HEK293T (cell line): ENCODE results near the gene ADIG.

Experiments used
- CTCF ChIA-PET: fragments of 350-600 bp; formaldehyde crosslinking; extraction: SDS; loops from one replicate; lab custom pipeline; 2021; ENCODE audit warnings: antibody characterized with exemption, inconsistent platforms; lab: Yijun Ruan, JAX
- POLR2A ChIA-PET: fragments of 350-600 bp; formaldehyde crosslinking; extraction: SDS; loops from one replicate; lab custom pipeline; 2020; ENCODE audit warnings: antibody characterized with exemption, inconsistent platforms; lab: Yijun Ruan, JAX
- DNase-seq: peaks from one replicate; pipeline ENCODE4 v3.0.0; 2012; ENCODE audit warnings: mixed read lengths; ENCODE audit errors: extremely low spot score
- BHLHE40 ChIP-seq: fragments of 450-650 bp; IDR thresholded peaks from 2 replicates; pipeline ENCODE4 v1.6.1; 2016; ENCODE audit warnings: mild to moderate bottlenecking, moderate library complexity, borderline replicate concordance
- ELF4 ChIP-seq: fragments of 450-650 bp; IDR thresholded peaks from 2 replicates; pipeline ENCODE4 v1.6.1; 2017; ENCODE audit warnings: antibody characterized with exemption
- FOXA1 ChIP-seq: fragments of 450-650 bp; IDR thresholded peaks from 2 replicates; pipeline ENCODE4 v1.6.1; 2016; ENCODE audit warnings: mild to moderate bottlenecking
- FOXK2 ChIP-seq: fragments of 450-650 bp; IDR thresholded peaks from 2 replicates; pipeline ENCODE4 v1.6.1; 2016; ENCODE audit warnings: mild to moderate bottlenecking
- HDGF ChIP-seq: fragments of 450-650 bp; IDR thresholded peaks from 2 replicates; pipeline ENCODE4 v1.6.1; 2017; ENCODE audit warnings: antibody characterized with exemption, borderline replicate concordance
- L3MBTL2 ChIP-seq: fragments of 450-650 bp; conservative IDR thresholded peaks from 2 replicates; pipeline ENCODE4 v1.6.1; 2016; ENCODE audit warnings: mild to moderate bottlenecking
- SP1 ChIP-seq: fragments of 450-650 bp; IDR thresholded peaks from 2 replicates; pipeline ENCODE4 v1.6.1; 2017
- SUZ12 ChIP-seq: fragments of 450-650 bp; IDR thresholded peaks from 2 replicates; pipeline ENCODE4 v1.6.1; 2016; ENCODE audit warnings: mild to moderate bottlenecking
- TARDBP ChIP-seq: fragments of 450-650 bp; IDR thresholded peaks from 2 replicates; pipeline ENCODE4 v1.6.1; 2016
- ZNF384 ChIP-seq: fragments of 450-650 bp; IDR thresholded peaks from 2 replicates; pipeline ENCODE4 v1.6.1; 2016

The ADIG gene

DNA sequence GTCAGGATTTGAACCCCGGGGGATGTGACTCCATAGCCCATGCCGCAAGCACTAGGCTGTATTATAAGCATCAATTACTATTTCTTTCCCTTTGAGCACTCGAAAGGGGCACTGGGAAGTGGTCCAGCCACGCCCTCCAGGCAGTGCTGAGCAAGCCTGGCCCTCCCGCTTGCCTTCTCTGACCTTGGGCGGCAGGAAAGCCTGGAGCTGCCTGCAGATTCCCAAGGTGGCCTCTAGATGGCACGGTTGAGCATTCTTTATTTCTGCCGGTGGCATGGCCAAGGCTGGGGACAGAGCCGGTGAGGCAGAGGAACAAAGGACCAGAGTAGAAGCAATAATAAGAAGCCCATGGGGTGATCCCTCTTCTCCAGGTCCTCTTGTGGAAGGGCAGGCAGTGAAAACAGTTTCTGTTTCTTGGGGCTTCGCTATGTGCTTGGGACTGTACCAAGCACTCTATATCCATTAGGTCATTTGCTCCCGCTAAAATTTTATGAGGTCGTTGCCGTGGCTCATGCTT is 52.6 kb downstream of the ADIG start:
- ChIA-PET CTCF (interaction anchor here (0.6 to 0.9 kb wide), 2 partner anchors 21 to 210 kb away, joined by 3 read pairs; no protein-coding TSS in a partner anchor), POLR2A (no interaction called here)
- TF ChIP-seq ZNF384 (no peak), L3MBTL2 (peak; percentile 68; the same call in 1 of the 2 replicates)
- peak; percentile 88 for DNase-seq

DNA sequence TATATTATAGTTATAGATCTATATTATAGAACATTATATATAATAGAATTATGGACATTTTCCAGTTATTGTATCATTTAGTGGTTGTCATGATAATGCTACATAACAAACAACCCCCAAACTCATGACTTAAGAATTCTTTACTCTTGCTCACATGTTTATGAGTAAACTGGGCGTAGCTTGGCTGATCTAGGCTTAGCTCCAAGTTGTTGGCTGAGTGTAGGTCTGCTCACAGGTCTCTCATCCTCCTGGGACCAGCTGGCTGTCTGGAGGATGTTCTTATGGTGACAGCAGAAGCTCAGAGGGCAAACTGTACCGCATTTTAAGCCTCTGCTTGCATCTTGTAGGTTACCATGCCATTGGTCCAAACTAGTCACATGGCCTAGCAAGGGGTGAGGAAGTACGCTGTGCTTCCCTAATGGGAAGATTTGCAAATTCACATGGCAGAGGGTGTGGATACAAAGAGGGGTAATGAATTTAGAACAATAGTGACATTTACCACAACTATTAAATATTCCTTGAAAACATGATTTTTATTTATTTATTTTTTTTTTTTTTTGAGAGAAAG is 54.8 kb downstream of the ADIG start:
- ChIA-PET CTCF (interaction anchor here (0.6 kb wide), 2 partner anchors 10 to 94 kb away, joined by 3 read pairs; no protein-coding TSS in a partner anchor), POLR2A (no interaction called here)
- TF ChIP-seq SUZ12 (no peak), ZNF384 (no peak), FOXK2 (no peak), FOXA1 (no peak), BHLHE40 (no peak), TARDBP (no peak), HDGF (no peak), SP1 (no peak), ELF4 (no peak)
- DNase-seq, result no peak
